ENCODE measurements around the gene CFL1.

- TF ChIP-seq, protein P1, sequence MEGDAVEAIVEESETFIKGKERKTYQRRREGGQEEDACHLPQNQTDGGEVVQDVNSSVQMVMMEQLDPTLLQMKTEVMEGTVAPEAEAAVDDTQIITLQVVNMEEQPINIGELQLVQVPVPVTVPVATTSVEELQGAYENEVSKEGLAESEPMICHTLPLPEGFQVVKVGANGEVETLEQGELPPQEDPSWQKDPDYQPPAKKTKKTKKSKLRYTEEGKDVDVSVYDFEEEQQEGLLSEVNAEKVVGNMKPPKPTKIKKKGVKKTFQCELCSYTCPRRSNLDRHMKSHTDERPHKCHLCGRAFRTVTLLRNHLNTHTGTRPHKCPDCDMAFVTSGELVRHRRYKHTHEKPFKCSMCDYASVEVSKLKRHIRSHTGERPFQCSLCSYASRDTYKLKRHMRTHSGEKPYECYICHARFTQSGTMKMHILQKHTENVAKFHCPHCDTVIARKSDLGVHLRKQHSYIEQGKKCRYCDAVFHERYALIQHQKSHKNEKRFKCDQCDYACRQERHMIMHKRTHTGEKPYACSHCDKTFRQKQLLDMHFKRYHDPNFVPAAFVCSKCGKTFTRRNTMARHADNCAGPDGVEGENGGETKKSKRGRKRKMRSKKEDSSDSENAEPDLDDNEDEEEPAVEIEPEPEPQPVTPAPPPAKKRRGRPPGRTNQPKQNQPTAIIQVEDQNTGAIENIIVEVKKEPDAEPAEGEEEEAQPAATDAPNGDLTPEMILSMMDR (IDR thresholded peaks at IDR 0.05 in 4 of 5, conservative IDR thresholded peaks at IDR 0.05 in 1 of 5) = no peak
- no peak for TF ChIP-seq POLR2A (IDR thresholded peaks at IDR 0.05)
These were observed 2.8 kb downstream of the CFL1 start for GRCh38 chr11:65854852-65855837.
